ENCODE data around the gene TACSTD2.

The TACSTD2 gene

DNA sequence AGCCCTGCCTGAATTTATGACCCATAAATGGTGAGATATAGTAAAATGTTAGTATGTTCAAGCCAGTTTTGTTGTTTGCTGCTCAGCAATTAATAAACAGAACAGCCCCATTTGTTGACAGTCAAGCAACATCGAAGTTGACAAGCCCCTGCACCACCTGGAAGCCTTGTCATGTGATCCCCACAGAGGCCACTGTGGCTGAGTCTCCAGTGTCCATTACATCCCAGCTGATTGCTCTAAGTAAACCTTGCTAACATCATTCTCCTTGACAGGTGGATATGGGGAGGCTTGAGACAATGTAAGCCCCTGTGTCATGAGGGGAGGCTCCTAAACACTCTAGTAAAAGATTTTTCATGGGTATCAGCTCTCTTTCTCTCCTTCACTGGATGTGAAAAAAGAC lies 17.5 kb upstream of the TACSTD2 start:
- TF ChIP-seq EZH2phosphoT487 (IDR thresholded peaks at IDR 0.05; ENCODE audit: borderline replicate concordance, low read length), result no peak
- TF ChIP-seq, protein P1, sequence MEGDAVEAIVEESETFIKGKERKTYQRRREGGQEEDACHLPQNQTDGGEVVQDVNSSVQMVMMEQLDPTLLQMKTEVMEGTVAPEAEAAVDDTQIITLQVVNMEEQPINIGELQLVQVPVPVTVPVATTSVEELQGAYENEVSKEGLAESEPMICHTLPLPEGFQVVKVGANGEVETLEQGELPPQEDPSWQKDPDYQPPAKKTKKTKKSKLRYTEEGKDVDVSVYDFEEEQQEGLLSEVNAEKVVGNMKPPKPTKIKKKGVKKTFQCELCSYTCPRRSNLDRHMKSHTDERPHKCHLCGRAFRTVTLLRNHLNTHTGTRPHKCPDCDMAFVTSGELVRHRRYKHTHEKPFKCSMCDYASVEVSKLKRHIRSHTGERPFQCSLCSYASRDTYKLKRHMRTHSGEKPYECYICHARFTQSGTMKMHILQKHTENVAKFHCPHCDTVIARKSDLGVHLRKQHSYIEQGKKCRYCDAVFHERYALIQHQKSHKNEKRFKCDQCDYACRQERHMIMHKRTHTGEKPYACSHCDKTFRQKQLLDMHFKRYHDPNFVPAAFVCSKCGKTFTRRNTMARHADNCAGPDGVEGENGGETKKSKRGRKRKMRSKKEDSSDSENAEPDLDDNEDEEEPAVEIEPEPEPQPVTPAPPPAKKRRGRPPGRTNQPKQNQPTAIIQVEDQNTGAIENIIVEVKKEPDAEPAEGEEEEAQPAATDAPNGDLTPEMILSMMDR (IDR thresholded peaks at IDR 0.05; ENCODE audit: low read depth, low read length, poor library complexity, severe bottlenecking), result no peak
- Histone ChIP-seq H3K27ac (ENCODE audit: low read depth, low read length) (no peak overlapping the region), H3K27me3 (ENCODE audit: control insufficient read depth, low read length) (peaks cover 6% of the 10 kb centered on the region; the same call in 1 of the 2 replicates)

DNA sequence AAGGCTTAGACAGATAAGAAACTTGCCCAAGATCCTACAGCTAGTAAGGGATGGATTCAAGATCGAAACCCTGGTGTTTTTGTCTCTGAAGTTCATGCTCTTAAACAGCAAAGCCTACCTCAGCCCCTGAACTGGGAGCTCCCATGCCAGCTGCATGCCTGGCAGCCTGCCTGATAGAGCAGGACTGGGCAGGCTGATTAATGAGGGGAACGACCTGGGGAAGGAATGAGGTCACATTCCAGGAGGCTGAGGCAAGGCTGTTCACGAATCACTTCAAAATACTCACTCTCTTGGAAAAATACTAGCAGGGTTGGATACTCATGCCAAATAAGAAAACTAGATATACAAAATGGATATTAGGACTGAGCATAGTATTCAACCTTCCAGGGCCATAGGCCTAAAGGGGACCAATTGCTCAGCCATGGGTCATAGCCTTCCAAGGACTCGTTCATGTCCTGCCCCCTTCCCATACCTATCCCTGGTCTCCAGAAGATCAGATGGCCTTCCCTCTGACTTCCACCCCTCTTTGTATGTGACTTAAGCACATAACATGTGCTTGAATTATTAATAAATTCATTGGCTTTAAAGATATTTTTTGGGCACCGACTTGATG lies 15.6 kb upstream of the TACSTD2 start:
- Histone ChIP-seq H3K27me3 (ENCODE audit: control insufficient read depth, low read length) (peaks cover 3% of the 10 kb centered on the region; the same call in 1 of the 2 replicates), H3K4me3 (ENCODE audit: low read length) (no peak overlapping the region), H4K20me1 (ENCODE audit: control insufficient read depth, insufficient read depth, low read depth, low read length) (no peaks in the 10 kb centered on the region), H3K27ac (ENCODE audit: low read depth, low read length) (no peak overlapping the region), H3K9me3 (ENCODE audit: control insufficient read depth, insufficient read depth, low read length) (no peaks in the 10 kb centered on the region), H3F3A (ENCODE audit: control insufficient read depth, insufficient read depth) (no peaks in the 10 kb centered on the region), H3K9me2 (replicated peaks; ENCODE audit: control insufficient read depth, low read length) (no peaks in the 10 kb centered on the region), H3K79me2 (ENCODE audit: control insufficient read depth, low read length) (no peaks in the 10 kb centered on the region), H3K4me1 (ENCODE audit: control insufficient read depth, low read length) (no peaks in the 10 kb centered on the region), H3K4me2 (ENCODE audit: low read length) (no peak overlapping the region), H3K36me3 (ENCODE audit: control insufficient read depth, low read length) (no peaks in the 10 kb centered on the region)
- TF ChIP-seq, protein P1 (IDR thresholded peaks at IDR 0.05; ENCODE audit: low read depth, low read length, poor library complexity, severe bottlenecking), result no peak
- TF ChIP-seq EZH2phosphoT487 (IDR thresholded peaks at IDR 0.05; ENCODE audit: borderline replicate concordance, low read length), result no peak

More for the DNA sequence above, 17.5 kb upstream of the TACSTD2 start:
- no peaks in the 10 kb centered on the region for H3F3A ChIP-seq (ENCODE audit: control insufficient read depth, insufficient read depth)
- H3K36me3 ChIP-seq (ENCODE audit: control insufficient read depth, low read length), result no peaks in the 10 kb centered on the region
- no peaks in the 10 kb centered on the region for H3K79me2 ChIP-seq (ENCODE audit: control insufficient read depth, low read length)
- H4K20me1 ChIP-seq (ENCODE audit: control insufficient read depth, insufficient read depth, low read depth, low read length), result no peaks in the 10 kb centered on the region
- no peaks in the 10 kb centered on the region for H3K9me3 ChIP-seq (ENCODE audit: control insufficient read depth, insufficient read depth, low read length)
- no peak overlapping the region for H3K4me3 ChIP-seq (ENCODE audit: low read length)
- H3K4me2 ChIP-seq (ENCODE audit: low read length), result no peak overlapping the region
- no peaks in the 10 kb centered on the region for H3K9me2 ChIP-seq (replicated peaks; ENCODE audit: control insufficient read depth, low read length)
- no peaks in the 10 kb centered on the region for H3K4me1 ChIP-seq (ENCODE audit: control insufficient read depth, low read length)

GRCh38 chr1:58591806-58592205 lies 14.8 kb upstream of the TACSTD2 start:
- Histone ChIP-seq H3K27me3 (ENCODE audit: control insufficient read depth, low read length) (peaks cover 1% of the 10 kb centered on the region; the same call in 1 of the 2 replicates), H3K9me2 (replicated peaks; ENCODE audit: control insufficient read depth, low read length) (no peaks in the 10 kb centered on the region), H3K79me2 (ENCODE audit: control insufficient read depth, low read length) (no peaks in the 10 kb centered on the region), H3F3A (ENCODE audit: control insufficient read depth, insufficient read depth) (no peaks in the 10 kb centered on the region), H3K27ac (ENCODE audit: low read depth, low read length) (no peak overlapping the region), H3K4me3 (ENCODE audit: low read length) (no peak overlapping the region), H3K4me1 (ENCODE audit: control insufficient read depth, low read length) (no peaks in the 10 kb centered on the region), H3K9me3 (ENCODE audit: control insufficient read depth, insufficient read depth, low read length) (no peaks in the 10 kb centered on the region), H4K20me1 (ENCODE audit: control insufficient read depth, insufficient read depth, low read depth, low read length) (no peaks in the 10 kb centered on the region), H3K36me3 (ENCODE audit: control insufficient read depth, low read length) (no peaks in the 10 kb centered on the region), H3K4me2 (ENCODE audit: low read length) (no peak overlapping the region)
- TF ChIP-seq, protein P1 (IDR thresholded peaks at IDR 0.05; ENCODE audit: low read depth, low read length, poor library complexity, severe bottlenecking), result no peak
- TF ChIP-seq EZH2phosphoT487 (IDR thresholded peaks at IDR 0.05; ENCODE audit: borderline replicate concordance, low read length), result no peak
